HG02588 (cell line): Measurements from ENCODE around the gene FBN2.
"Not testable (repeated sequence)": the region's sequence is repeated elsewhere in the genome, so short reads cannot be mapped to it uniquely, and the experiment has no call there.

Experiments used
- ATAC-seq: cut with Tn5 transposase; IDR thresholded peaks from one replicate; pipeline ENCODE4 v1.9.1; 2021; ENCODE audit warnings: mild to moderate bottlenecking, moderate library complexity; ENCODE audit not compliant: unreplicated experiment

The FBN2 gene

DNA sequence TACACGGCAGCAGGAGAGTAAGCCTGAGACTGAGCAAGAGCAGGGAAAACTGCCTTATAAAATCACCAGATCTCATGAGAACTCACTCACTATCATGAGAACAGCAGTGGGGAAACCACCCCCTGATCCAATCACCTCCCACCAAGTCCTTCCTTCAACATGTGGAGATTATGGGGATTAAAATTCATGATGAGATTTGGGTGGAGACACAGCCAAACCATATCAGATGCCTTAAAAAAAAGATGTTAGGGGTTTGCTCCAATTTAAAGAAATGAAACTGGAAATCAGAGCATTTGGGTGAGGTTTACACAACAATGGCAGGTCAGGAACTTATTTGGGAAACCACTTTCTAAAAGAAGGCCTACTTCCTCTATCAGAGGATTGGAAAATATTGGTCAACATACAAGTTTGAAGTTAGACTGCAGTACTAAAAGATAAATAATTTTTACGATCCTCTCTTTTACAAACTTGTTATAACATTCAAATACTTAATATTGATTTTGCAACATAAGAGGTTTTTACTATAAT is 105.1 kb downstream of the FBN2 start:
- no peak for ATAC-seq

GRCh38 chr5:128427921-128428320 is 110.1 kb downstream of the FBN2 start:
- no peak for ATAC-seq

- peak; percentile 96 for ATAC-seq
These were observed 111.9 kb downstream of the FBN2 start for GRCh38 chr5:128426090-128426534.

DNA sequence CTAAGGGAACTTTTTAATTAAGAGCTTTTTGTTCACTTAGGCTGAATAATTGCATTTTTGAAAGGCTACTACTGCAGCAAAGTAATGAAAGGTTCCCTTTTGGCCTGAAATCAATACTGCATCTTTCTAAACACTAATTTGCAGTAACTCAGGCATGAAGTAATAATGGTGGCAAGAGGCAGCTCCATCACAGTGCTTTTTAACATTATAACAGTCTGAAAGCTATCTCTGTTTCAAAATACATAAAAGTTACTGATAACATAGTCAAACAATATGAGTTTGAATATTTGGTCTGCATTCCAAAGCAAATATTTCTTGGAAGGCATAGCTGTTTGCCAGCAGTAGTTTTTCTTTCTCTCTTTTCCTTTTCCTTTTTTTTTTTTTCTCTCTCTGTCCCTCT is 113.4 kb downstream of the FBN2 start:
- no peak for ATAC-seq

GRCh38 chr5:128422612-128423011 is 115.4 kb downstream of the FBN2 start:
- ATAC-seq: no peak

DNA sequence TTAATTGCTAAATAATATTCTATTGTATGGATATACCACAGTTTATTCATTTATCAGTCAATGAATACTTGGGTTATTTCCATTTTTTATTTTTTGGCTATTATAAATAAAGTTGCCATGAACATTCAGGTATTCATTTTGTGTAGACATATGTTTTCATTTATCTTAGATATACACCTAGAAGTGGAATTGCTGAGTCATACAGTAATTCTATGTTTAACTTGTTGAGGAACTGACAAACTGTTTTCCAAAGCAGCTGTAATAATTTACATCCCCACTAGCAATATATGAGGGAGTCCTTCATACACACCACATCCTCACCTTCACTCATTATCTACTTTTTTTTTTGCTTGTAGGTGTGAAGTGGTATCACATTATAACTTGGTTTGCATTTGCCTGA is 123.6 kb downstream of the FBN2 start:
- ATAC-seq: no peak

- no peak for ATAC-seq
These were observed 124.7 kb downstream of the FBN2 start for GRCh38 chr5:128413356-128413755.

DNA sequence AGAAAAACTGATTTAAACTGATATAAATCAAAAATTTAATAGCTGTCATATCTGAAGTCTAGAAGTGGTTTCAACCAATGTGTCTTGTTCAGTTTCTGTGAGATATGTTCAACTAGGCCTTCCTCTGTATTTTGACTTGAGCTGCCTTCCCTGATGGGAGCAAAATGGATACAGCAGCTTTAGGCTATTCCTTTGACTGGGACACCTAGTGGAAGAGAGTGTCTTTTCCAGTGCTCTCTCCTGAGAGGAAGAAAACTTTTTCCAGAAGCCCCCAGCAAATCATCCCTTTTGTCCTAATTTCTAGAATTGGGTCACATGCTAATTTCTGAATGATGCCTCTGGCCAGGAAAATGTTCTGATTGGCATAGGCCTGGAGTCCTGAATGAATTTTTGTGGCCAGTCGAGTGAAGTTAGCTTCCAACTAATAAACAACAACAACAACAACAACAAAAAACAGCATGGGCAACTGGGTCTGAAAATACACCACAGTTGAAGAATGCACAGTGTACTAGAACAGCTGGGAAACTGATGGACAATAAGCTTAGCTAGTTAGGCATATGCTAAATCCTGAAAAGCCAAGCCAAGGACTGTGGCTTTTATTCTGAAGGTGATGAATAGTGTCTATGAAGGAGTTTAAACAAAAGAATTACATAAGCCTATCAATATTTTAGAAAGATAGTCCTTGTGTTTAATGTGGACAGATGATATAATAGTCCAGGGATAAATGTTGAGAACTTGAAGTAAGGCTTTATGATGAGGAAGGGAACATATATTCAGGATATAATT is 125.7 kb downstream of the FBN2 start:
- no peak for ATAC-seq

DNA sequence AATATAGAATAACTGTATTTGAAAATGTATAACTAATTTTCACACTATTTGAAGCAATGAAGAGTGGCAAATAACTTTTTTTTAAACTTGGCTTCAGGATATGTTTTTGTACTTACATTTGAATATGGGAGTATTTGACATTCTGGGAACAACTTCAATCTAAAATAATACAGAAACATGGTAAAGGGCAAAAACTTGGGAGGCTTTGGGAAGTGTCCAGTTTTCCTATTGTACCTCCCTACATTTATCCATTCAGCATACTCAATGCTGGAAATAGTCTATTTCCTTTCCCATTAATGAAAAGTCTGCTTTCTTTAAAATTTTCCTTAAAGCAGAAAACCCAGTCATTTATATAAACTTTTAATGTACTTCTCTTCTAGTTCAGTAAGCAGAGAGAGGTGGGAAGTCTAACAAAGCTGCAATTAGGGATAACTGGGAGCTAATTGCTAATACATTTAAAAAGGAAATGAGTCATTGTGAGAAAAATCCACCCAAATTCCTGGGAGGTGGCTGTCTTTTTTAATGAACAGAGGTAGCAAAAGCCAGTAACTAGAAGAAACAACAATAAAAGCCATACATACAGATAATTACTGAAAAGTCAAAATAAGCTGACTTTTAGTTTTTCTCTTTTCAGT is 128.8 kb downstream of the FBN2 start:
- ATAC-seq: no peak

DNA sequence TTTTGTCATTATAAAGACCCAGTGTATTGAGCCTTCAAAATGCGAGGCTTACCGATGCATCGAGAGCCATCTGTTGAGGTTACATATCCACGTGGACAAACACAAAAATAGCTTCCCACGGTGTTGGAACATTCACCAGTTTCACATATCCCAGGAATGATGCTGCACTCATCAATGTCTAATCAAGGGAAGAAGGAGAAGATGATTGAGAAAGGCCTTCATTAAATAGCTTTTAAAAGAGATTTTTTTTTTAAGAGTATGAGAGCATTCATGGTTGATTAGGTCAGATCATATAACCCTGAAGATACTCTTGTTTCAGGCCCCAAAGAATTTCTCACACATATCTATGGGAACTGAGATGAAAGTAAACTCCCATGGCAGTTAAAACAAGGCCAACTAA is 129.4 kb downstream of the FBN2 start:
- ATAC-seq: no peak

DNA sequence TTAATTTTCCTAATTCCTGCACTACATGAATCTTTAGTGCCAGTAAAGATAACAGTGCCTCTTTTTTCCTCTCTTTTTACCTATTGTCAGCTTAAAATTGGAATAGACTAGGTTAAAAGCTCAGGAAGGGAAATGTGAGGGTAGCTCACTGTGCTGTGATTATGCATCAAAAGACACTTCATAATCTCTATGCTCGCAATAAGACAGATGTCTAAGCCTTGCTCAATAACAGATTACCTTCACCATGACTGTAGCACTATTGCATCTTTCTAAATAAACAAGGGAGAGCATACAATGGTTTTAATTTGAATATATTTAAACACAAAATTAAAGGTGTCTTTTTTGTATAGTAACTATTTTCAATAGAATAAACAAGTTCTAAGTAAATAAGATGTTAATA is 130.1 kb downstream of the FBN2 start:
- no peak for ATAC-seq

- ATAC-seq: no peak
These were observed 131.2 kb downstream of the FBN2 start for GRCh38 chr5:128406803-128407202.

DNA sequence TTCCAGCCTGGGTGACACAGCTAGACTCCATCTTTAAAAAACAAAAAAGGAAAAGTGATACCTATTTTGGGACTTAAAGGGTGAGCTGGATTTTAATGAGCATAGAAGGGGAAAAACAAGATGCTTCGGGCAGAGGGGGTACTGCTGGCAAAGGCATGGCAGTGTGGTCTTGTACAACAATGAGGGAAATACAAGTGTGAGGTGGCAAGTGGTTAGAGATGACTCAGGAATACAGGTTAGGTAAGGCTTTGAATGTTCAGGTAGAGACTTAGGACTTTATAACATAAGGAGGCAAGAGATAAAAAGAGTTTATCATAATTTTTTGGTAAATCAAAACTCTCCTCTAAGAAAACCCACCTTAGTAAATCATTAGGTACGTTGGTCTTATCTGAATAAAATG is 132.9 kb downstream of the FBN2 start:
- no peak for ATAC-seq

- no peak for ATAC-seq
These were observed 134.7 kb downstream of the FBN2 start for GRCh38 chr5:128403333-128403732.

GRCh38 chr5:128402506-128402905 is 135.5 kb downstream of the FBN2 start:
- ATAC-seq: no peak

- ATAC-seq: not testable (repeated sequence)
These were observed 137.3 kb downstream of the FBN2 start for GRCh38 chr5:128400766-128401165.

DNA sequence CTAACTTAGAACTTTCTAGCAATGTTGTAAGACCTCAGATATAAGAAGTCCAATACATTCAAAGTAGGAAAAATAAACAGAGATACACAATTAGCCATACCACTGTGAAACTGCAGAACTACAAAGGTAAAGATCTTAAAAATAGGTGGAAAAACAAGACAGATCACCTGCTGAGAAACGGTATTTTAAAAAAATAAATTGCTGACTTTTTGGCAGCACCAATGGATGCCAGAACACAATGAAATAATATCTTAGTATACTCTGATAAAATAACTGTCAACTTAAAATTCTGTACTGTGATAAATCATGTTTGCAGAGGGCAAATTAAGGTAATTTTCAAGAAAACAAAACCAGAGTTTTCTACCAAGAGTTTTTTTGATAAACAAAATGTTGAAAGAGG is 138.9 kb downstream of the FBN2 start:
- no peak for ATAC-seq

- no peak for ATAC-seq
These were observed 140.2 kb downstream of the FBN2 start for GRCh38 chr5:128397876-128398275.

GRCh38 chr5:128395073-128395472 is 143.0 kb downstream of the FBN2 start:
- no peak for ATAC-seq

DNA sequence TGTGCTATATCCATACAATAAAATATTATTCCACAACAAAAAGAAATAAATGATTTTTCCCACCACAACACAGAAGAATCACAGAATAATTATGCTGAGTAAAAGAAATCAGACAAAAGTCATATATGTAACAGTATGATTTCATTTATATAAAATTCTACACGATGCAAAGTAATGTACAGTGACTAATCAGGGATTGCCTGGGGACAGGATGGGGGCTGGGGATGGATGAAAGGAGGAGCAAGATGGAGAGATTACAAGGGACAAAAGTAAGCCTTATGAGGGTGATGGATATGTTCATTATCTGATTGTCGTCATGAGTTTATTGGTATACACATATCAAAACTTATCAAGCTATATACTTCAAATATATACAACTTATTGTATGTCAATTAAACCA is 154.0 kb downstream of the FBN2 start:
- ATAC-seq: no peak

GRCh38 chr5:128380337-128380736 is 157.7 kb downstream of the FBN2 start:
- no peak for ATAC-seq

DNA sequence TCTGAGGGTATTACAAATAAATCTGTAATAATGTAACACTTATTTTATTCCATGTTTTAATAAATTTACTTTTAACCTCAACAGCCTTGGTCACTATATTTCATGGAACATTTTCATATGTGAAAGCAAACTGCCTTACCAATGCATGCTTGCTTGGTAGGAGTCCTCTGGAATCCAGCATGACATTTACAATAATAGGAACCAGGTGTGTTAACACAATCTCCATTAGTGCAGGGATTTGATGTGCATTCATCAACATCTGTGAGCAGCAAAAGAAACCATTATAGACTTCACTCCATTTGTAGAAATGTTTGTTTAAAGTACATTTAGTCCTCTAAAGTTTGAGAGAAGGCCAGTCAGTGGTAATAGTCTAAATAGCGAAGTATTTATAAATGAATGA is 159.4 kb downstream of the FBN2 start:
- no peak for ATAC-seq
